Adrenal gland (tissue), 5 donors: ENCODE data around the gene ZBTB45.

Experiments used
- CTCF ChIP-seq, 6 experiments: fragments of 450-650 bp in 4 of 6; fragments of 200-600 bp in 2 of 6; sonication (generic) in 1 of 6; IDR thresholded peaks; 1 replicate in 5 of 6; 2 replicates in 1 of 6; pipeline versions ENCODE4 v1.5.1 to v1.8.0; 2016 to 2021; ENCODE audit warnings: antibody characterized with exemption in 6 of 6, mild to moderate bottlenecking in 2 of 6, moderate library complexity in 1 of 6
- POLR2A ChIP-seq, 2 donors: fragments of 450-650 bp; IDR thresholded peaks; one replicate each; pipeline ENCODE4 v1.6.1; 2017; ENCODE audit warnings: antibody characterized with exemption in 2 of 2, mild to moderate bottlenecking in 2 of 2, moderate library complexity in 1 of 2
- donor health status: DM: no; HTN: no; CAD: no.

DNA sequence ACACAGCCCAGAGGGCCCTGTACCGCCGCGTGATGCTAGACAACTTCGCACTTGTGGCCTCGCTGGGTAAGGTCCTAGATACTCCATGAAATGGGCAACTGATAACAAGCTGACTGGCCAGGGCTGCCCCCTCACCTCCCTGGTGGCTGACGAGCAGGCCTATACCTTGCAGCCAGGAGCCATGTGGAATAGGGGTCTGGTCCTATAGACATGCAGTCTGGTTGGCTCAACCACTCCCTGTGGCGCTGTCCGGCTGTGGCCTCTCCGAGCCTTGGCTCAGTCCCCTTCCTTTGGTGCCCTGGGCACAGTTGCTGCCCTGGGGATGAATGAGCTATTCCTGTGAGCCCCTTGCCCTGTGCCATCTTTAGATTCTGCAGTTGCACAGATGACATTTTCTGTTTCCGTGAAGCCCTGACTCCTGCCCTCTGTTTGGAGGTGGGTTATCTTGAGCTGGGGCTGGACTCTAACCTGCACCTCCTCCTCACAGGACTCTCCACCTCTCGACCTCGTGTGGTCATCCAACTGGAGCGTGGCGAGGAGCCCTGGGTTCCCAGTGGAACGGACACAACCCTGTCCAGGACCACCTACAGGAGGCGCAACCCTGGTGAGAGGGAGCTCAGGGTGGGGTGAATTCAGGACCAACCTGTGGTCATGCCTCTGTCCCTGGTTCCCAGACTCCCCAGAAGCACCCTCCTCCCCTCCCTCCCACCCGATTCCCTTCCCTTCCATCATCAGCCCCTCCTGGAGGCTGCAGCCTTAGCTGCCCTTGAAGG is 50.2 kb downstream of the ZBTB45 start:
- TF ChIP-seq CTCF (IDR thresholded peaks at IDR 0.05) = no peak
- TF ChIP-seq POLR2A (IDR thresholded peaks at IDR 0.05) = no peak
